C4-2B (cell line): ENCODE measurements around the gene CYTH1.

Source experiments
- CTCF ChIP-seq: fragments of 450-650 bp; conservative IDR thresholded peaks from 2 replicates; pipeline ENCODE4 v1.5.1; 2017; ENCODE audit warnings: mild to moderate bottlenecking
- ZFX ChIP-seq: fragments of 450-650 bp; IDR thresholded peaks from 2 replicates; pipeline ENCODE4 v1.6.1; 2017

GRCh38 chr17:78705071-78705470 lies 77.0 kb downstream of the CYTH1 start:
- TF ChIP-seq CTCF (no peak), ZFX (no peak)
